Adrenal gland (tissue), 5 donors: ENCODE measurements around the gene CARS2.

Experiments used
- CTCF ChIP-seq, 6 experiments: fragments of 450-650 bp in 4 of 6; fragments of 200-600 bp in 2 of 6; sonication (generic) in 1 of 6; IDR thresholded peaks; 1 replicate in 5 of 6; 2 replicates in 1 of 6; pipeline versions ENCODE4 v1.5.1 to v1.8.0; 2016 to 2021; ENCODE audit warnings: antibody characterized with exemption in 6 of 6, mild to moderate bottlenecking in 2 of 6, moderate library complexity in 1 of 6
- POLR2A ChIP-seq, 2 donors: fragments of 450-650 bp; IDR thresholded peaks; one replicate each; pipeline ENCODE4 v1.6.1; 2017; ENCODE audit warnings: antibody characterized with exemption in 2 of 2, mild to moderate bottlenecking in 2 of 2, moderate library complexity in 1 of 2
- donor health status: DM: no; HTN: no; CAD: no.

GRCh38 chr13:110639935-110640334 is 66.0 kb downstream of the CARS2 start:
- TF ChIP-seq CTCF (IDR thresholded peaks at IDR 0.05) (no peak), POLR2A (IDR thresholded peaks at IDR 0.05) (no peak)
